Measurements from ENCODE around the gene TMEM255B. TPM values are rescaled to one million over a fixed set of nuclear protein-coding genes. Genes with fewer than 3 reads are reported as not detected.

Gene TMEM255B
- polyA plus RNA-seq, 1 donor (not counting 4 experiments of a cell fraction or from before 2014, with no cell fraction given): 7.6 TPM

DNA sequence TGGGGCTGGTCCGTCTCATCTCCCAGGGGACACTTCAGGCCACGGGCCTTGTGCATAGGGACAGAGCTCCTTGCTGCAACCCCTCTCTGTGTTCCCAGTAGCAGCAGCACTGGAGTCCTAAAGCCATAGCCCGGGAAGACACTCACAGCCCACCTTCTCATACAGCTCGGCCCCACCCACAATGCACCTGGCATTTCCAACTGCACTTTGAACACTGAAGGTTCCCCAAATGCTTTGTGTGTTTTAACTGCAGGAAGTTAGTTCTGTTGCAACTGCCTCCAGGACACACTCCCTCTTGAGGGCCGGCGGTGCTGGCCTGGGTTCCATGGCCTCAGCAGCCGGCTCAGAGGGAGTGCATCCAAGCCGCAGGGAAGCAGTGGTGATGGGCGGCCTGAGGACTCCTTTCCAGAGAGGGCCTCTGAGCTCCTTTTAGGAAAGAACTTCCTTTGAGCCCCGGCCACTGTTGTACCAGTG lies 22.7 kb upstream of the TMEM255B start:
- H3K27me3 ChIP-seq (ENCODE audit: control insufficient read depth, extremely low read depth, insufficient read depth, low read length): peaks cover 3% of the 10 kb centered on the region
- H3K4me2 ChIP-seq (ENCODE audit: control insufficient read depth, extremely low read depth, insufficient read depth, low read depth, low read length): no peak overlapping the region
- dilution Hi-C loops (cut with MboI; ENCODE audit: extremely low pct_ligation_motif_present, low sequenced_read_pairs): no loop called here
- no peak overlapping the region for H3K27ac ChIP-seq (ENCODE audit: control insufficient read depth, insufficient read depth, low read length)
- no peak for TF ChIP-seq CTCF (optimal IDR thresholded peaks at IDR 0.05 in 1 of 3, IDR thresholded peaks at IDR 0.05 in 1 of 3, conservative IDR thresholded peaks at IDR 0.05 in 1 of 3; ENCODE audit: extremely low read depth in 1 of 3, insufficient read depth in 2 of 3, low read length in 3 of 3)
- no peak for TF ChIP-seq EZH2 (IDR thresholded peaks at IDR 0.05; ENCODE audit: low read length)
- H3K79me2 ChIP-seq (ENCODE audit: control insufficient read depth, insufficient read depth, low read length): no peaks in the 10 kb centered on the region
- H3K9me3 ChIP-seq (ENCODE audit: control insufficient read depth, low read depth, low read length): peaks cover 8% of the 10 kb centered on the region
- H3K4me1 ChIP-seq (ENCODE audit: control insufficient read depth, extremely low read depth, insufficient read depth, low read length): no peaks in the 10 kb centered on the region
- no peaks in the 10 kb centered on the region for H3K9me1 ChIP-seq (ENCODE audit: control insufficient read depth, extremely low read depth, insufficient read depth, low read length)
- H3K9ac ChIP-seq (ENCODE audit: control insufficient read depth, extremely low read depth, insufficient read depth, low read length): no peak overlapping the region
- no peaks in the 10 kb centered on the region for H3K36me3 ChIP-seq (ENCODE audit: control insufficient read depth in 2 of 2, extremely low read depth in 1 of 2, insufficient read depth in 2 of 2, low read length in 2 of 2)
- FAIRE-seq (no peak), DNase-seq (ENCODE audit: low read depth, low spot score) (no peak)
- H2AFZ ChIP-seq (ENCODE audit: control insufficient read depth, low read length): no peak overlapping the region
- H3K4me3 ChIP-seq (ENCODE audit: control insufficient read depth in 2 of 3, extremely low read depth in 1 of 3, insufficient read depth in 2 of 3, low read depth in 1 of 3, low read length in 3 of 3): no peak overlapping the region
- no peaks in the 10 kb centered on the region for H4K20me1 ChIP-seq (ENCODE audit: control insufficient read depth, extremely low read depth, insufficient read depth, low read length)

DNA sequence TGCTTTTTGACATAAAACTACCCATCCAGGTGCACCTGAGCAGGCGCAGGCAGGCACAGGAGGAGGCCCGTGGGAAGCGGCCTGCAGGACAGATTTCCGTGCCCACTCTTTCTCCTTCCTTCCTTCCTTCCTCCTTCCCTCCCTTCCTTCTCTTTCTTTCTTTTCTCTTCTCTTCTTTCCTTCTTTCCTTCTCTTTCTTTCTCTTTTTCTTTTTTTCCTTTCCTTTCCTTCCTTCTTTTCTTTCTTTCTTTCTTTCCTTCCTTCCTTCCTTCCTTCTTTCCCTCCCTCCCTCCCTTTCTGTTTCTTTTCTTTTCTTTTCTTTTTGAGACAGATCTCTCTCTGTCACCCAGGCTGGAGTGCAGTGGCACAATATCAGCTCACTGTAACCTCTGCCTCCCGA lies 21.2 kb upstream of the TMEM255B start:
- Histone ChIP-seq H3K27me3 (ENCODE audit: control insufficient read depth, extremely low read depth, insufficient read depth, low read length) (peaks cover 14% of the 10 kb centered on the region), H3K9ac (ENCODE audit: control insufficient read depth, extremely low read depth, insufficient read depth, low read length) (no peak overlapping the region), H3K27ac (ENCODE audit: control insufficient read depth, insufficient read depth, low read length) (no peak overlapping the region), H4K20me1 (ENCODE audit: control insufficient read depth, extremely low read depth, insufficient read depth, low read length) (peaks cover 2% of the 10 kb centered on the region), H3K36me3 (ENCODE audit: control insufficient read depth in 2 of 2, extremely low read depth in 1 of 2, insufficient read depth in 2 of 2, low read length in 2 of 2) (no peaks in the 10 kb centered on the region), H2AFZ (ENCODE audit: control insufficient read depth, low read length) (no peak overlapping the region), H3K9me1 (ENCODE audit: control insufficient read depth, extremely low read depth, insufficient read depth, low read length) (no peaks in the 10 kb centered on the region), H3K79me2 (ENCODE audit: control insufficient read depth, insufficient read depth, low read length) (no peaks in the 10 kb centered on the region), H3K4me2 (ENCODE audit: control insufficient read depth, extremely low read depth, insufficient read depth, low read depth, low read length) (no peak overlapping the region), H3K4me1 (ENCODE audit: control insufficient read depth, extremely low read depth, insufficient read depth, low read length) (peaks cover 2% of the 10 kb centered on the region), H3K4me3 (ENCODE audit: control insufficient read depth in 2 of 3, extremely low read depth in 1 of 3, insufficient read depth in 2 of 3, low read depth in 1 of 3, low read length in 3 of 3) (no peak overlapping the region), H3K9me3 (ENCODE audit: control insufficient read depth, low read depth, low read length) (peaks cover 8% of the 10 kb centered on the region)
- dilution Hi-C loops (cut with MboI; ENCODE audit: extremely low pct_ligation_motif_present, low sequenced_read_pairs): no loop called here
- no peak for TF ChIP-seq CTCF (optimal IDR thresholded peaks at IDR 0.05 in 1 of 3, IDR thresholded peaks at IDR 0.05 in 1 of 3, conservative IDR thresholded peaks at IDR 0.05 in 1 of 3; ENCODE audit: extremely low read depth in 1 of 3, insufficient read depth in 2 of 3, low read length in 3 of 3)
- no peak for TF ChIP-seq EZH2 (IDR thresholded peaks at IDR 0.05; ENCODE audit: low read length)
- DNase-seq (ENCODE audit: low read depth, low spot score): no peak
- FAIRE-seq: no peak
